Fibroblast of lung (primary cell): ENCODE measurements around the gene TPRKB. TPM values are rescaled to one million over a fixed set of nuclear protein-coding genes. Genes with fewer than 3 reads are reported as not detected.
"Not testable (repeated sequence)": the region's sequence is repeated elsewhere in the genome, so short reads cannot be mapped to it uniquely, and the experiment has no call there.

Experiments used
- DNase-seq, 2 donors: peaks; one replicate each; pipeline versions ENCODE4 v3.0.0 to v3.0.0-alpha.2; 2010; ENCODE audit warnings: low read depth in 2 of 2
- H2AFZ ChIP-seq: 2 replicates; pipeline ENCODE4 v1.5.1; 2012; ENCODE audit warnings: low read length, control low read depth, inconsistent platforms
- H3K27ac ChIP-seq: 2 replicates; pipeline ENCODE4 v1.5.1; 2011; ENCODE audit warnings: low read length, control low read depth; ENCODE audit not compliant: insufficient read depth
- H3K27me3 ChIP-seq: 2 replicates; pipeline ENCODE4 v1.5.1; 2011; ENCODE audit warnings: mild to moderate bottlenecking, low read length; ENCODE audit not compliant: control insufficient read depth, insufficient read depth
- H3K36me3 ChIP-seq: 2 replicates; pipeline ENCODE4 v1.5.1; 2011; ENCODE audit warnings: low read length; ENCODE audit not compliant: control insufficient read depth, insufficient read depth
- H3K4me1 ChIP-seq: 2 replicates; pipeline ENCODE4 v1.5.1; 2011; ENCODE audit warnings: low read length; ENCODE audit not compliant: control insufficient read depth, insufficient read depth; ENCODE audit errors: extremely low read depth
- H3K4me2 ChIP-seq: 2 replicates; pipeline ENCODE4 v1.5.1; 2011; ENCODE audit warnings: low read length, control low read depth; ENCODE audit not compliant: insufficient read depth; ENCODE audit errors: extremely low read depth
- H3K4me3 ChIP-seq, 4 experiments: fragments of 200-600 bp in 1 of 4; sonication (generic) in 1 of 4; replicated peaks in 1 of 4; 2 replicates each; pipeline ENCODE4 v1.5.1; 2011 to 2016; ENCODE audit warnings: low read length in 4 of 4, low read depth in 3 of 4, mild to moderate bottlenecking in 3 of 4, control low read depth in 2 of 4, inconsistent platforms in 1 of 4, mixed read lengths in 1 of 4; ENCODE audit not compliant: insufficient read depth in 1 of 4; ENCODE audit errors: control extremely low read depth in 1 of 4
- H3K79me2 ChIP-seq: 2 replicates; pipeline ENCODE4 v1.5.1; 2012; ENCODE audit warnings: mild to moderate bottlenecking, low read length, inconsistent platforms; ENCODE audit not compliant: control insufficient read depth, insufficient read depth
- H3K9ac ChIP-seq: 2 replicates; pipeline ENCODE4 v1.5.1; 2011; ENCODE audit warnings: mild to moderate bottlenecking, low read length, control low read depth; ENCODE audit not compliant: insufficient read depth
- H3K9me3 ChIP-seq: 2 replicates; pipeline ENCODE4 v1.5.1; 2012; ENCODE audit warnings: low read depth, low read length; ENCODE audit not compliant: control insufficient read depth, insufficient read depth
- H4K20me1 ChIP-seq: 2 replicates; pipeline ENCODE4 v1.5.1; 2011; ENCODE audit warnings: low read length; ENCODE audit not compliant: control insufficient read depth, insufficient read depth; ENCODE audit errors: extremely low read depth
- EZH2 ChIP-seq: IDR thresholded peaks from 2 replicates; pipeline ENCODE4 v1.5.1; 2012; ENCODE audit warnings: low read length, control low read depth, mild to moderate bottlenecking; ENCODE audit errors: missing control alignments
- polyA minus RNA-seq: library from RNA; depleted of rRNA, polyadenylated mRNA; stranded (reverse); fragments of >200 nt; gene quantifications from 2 replicates; pipeline ENCODE4 v1.2.3, GENCODE V29; 2011; ENCODE audit warnings: low replicate concordance
- polyA plus RNA-seq, 2 donors: library from polyadenylated mRNA; depleted of rRNA in 1 of 2; stranded (reverse) in 1 of 2; unstranded in 1 of 2; fragments of >200 nt; gene quantifications; 2 replicates each; pipeline ENCODE4 v1.2.1, GENCODE V29; 2011 to 2012; ENCODE audit warnings: missing spikeins in 1 of 2
- total RNA-seq: library from RNA; depleted of rRNA; stranded (reverse); fragments of >200 nt; gene quantifications from 2 replicates; pipeline ENCODE4 v1.2.1, GENCODE V29; 2014
- TF ChIP-seq, protein P1 (sequence below), 2 donors: IDR thresholded peaks in 1 of 2; conservative IDR thresholded peaks in 1 of 2; 1 replicate in 1 of 2; 2 replicates in 1 of 2; pipeline ENCODE4 v1.5.1; 2011 to 2012; ENCODE audit warnings: low read length in 2 of 2, control low read depth in 1 of 2, inconsistent platforms in 1 of 2, low read depth in 1 of 2, mild to moderate bottlenecking in 1 of 2

The TPRKB gene
- total RNA-seq: 16.5 and 19.5 TPM in 2 replicates
- polyA plus RNA-seq: 26.8 and 36.5 TPM in 2 replicates
- 25.8 and 35.2 TPM in 2 replicates for polyA plus RNA-seq (2012)
- polyA minus RNA-seq: 1.0 TPM in 1 of 2 replicates, not detected in the other

GRCh38 chr2:73736855-73737779 is at the start of gene TPRKB:
Gene TPRKB (minus strand): TSS chr2:73737345. CDS start chr2:73734569, 2,776 bp downstream.
- H3K4me2 ChIP-seq: peak within 1 kb of the TSS; percentile 79
- TF ChIP-seq, protein P1, sequence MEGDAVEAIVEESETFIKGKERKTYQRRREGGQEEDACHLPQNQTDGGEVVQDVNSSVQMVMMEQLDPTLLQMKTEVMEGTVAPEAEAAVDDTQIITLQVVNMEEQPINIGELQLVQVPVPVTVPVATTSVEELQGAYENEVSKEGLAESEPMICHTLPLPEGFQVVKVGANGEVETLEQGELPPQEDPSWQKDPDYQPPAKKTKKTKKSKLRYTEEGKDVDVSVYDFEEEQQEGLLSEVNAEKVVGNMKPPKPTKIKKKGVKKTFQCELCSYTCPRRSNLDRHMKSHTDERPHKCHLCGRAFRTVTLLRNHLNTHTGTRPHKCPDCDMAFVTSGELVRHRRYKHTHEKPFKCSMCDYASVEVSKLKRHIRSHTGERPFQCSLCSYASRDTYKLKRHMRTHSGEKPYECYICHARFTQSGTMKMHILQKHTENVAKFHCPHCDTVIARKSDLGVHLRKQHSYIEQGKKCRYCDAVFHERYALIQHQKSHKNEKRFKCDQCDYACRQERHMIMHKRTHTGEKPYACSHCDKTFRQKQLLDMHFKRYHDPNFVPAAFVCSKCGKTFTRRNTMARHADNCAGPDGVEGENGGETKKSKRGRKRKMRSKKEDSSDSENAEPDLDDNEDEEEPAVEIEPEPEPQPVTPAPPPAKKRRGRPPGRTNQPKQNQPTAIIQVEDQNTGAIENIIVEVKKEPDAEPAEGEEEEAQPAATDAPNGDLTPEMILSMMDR (conservative IDR thresholded peaks at IDR 0.05 in 1 of 2, IDR thresholded peaks at IDR 0.05 in 1 of 2; ENCODE audit: low read depth in 1 of 2, low read length in 2 of 2): no peak
- TF ChIP-seq EZH2: no peak
- H3K4me1 ChIP-seq: no peaks in the 10 kb centered on the region
- no peaks in the 10 kb centered on the region for H3K9me3 ChIP-seq
- peak within 1 kb of the TSS; percentile 61 for H3K9ac ChIP-seq
- H3K4me3 ChIP-seq: peak within 1 kb of the TSS; percentile 53 to 96 (median 86)
- DNase-seq: peak; percentile 98 to 99
- peaks cover under 1% of the 10 kb centered on the region for H3K36me3 ChIP-seq
- H3K27ac ChIP-seq: peak within 1 kb of the TSS; percentile 61
- peak within 1 kb of the TSS; percentile 87 for H2AFZ ChIP-seq
- no peaks in the 10 kb centered on the region for H3K27me3 ChIP-seq
- H4K20me1 ChIP-seq: no peaks in the 10 kb centered on the region
- H3K79me2 ChIP-seq: peaks cover 11% of the 10 kb centered on the region

DNA sequence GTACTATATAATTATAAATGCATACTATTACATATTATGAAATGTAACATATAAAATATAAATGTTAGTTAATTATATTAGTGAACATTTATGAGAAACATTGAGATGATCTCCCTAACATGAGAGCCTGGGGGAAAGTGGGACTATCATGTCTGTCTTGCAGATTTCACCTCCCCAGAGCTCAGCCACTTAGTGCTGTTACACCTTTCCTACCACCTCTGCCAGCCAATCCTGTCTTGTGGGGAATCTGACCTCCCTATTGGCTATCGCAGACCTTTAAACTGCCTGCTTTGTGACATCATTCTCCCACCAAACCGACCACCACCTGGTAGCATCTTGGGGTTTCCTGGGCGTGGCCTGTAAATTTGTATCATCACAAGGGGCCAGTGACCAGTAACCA is 46.7 kb upstream of the TPRKB start, which contains the start of gene C2orf78:
TSS of gene C2orf78 (plus strand) at position 301 of the 400 bp plus-strand sequence. CDS start 127 bp downstream, outside the sequence.
- H3K4me2 ChIP-seq, H3K4me1 ChIP-seq, H3K79me2 ChIP-seq, H3K9me3 ChIP-seq, DNase-seq, H3K4me3 ChIP-seq, H3K9ac ChIP-seq, H4K20me1 ChIP-seq, H3K27me3 ChIP-seq, H3K27ac ChIP-seq, H2AFZ ChIP-seq, H3K36me3 ChIP-seq: not testable (repeated sequence)

GRCh38 chr2:73783402-73783801 is 46.3 kb upstream of the TPRKB start:
- H3K9ac ChIP-seq, H3K27me3 ChIP-seq, H3K36me3 ChIP-seq, H3K9me3 ChIP-seq, H3K4me1 ChIP-seq, DNase-seq, H2AFZ ChIP-seq, H4K20me1 ChIP-seq, H3K4me2 ChIP-seq, H3K4me3 ChIP-seq, H3K27ac ChIP-seq: not testable (repeated sequence)
- H3K79me2 ChIP-seq: peaks cover 15% of the 10 kb centered on the region

DNA sequence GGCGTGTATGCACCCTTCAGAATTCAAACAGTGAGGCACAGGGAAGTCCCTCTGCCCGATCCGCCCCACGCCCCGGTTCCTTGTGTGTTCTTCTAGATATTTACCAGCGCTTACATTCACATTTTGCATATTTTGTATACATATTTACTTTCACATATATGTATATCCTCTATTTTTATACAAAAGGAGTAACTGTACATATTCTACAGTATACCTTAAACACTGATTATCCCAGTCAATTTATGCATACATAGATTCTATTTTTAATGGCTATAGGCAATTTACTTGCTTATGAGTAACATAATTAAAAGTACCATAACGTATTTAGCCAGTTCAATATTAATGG is 43.1 kb upstream of the TPRKB start:
- TF ChIP-seq, protein P1 (conservative IDR thresholded peaks at IDR 0.05 in 1 of 2, IDR thresholded peaks at IDR 0.05 in 1 of 2; ENCODE audit: low read depth in 1 of 2, low read length in 2 of 2): no peak
- no peak for TF ChIP-seq EZH2
- Histone ChIP-seq H3K4me1 (no peaks in the 10 kb centered on the region), H3K36me3 (no peaks in the 10 kb centered on the region), H3K4me3 (peak overlapping the region; percentile 68 to 100 (median 100)), H3K79me2 (peaks cover 21% of the 10 kb centered on the region), H3K27ac (no peak overlapping the region), H3K4me2 (peak overlapping the region; percentile 11), H3K9me3 (no peaks in the 10 kb centered on the region), H4K20me1 (no peaks in the 10 kb centered on the region), H3K27me3 (no peaks in the 10 kb centered on the region), H2AFZ (peak overlapping the region; percentile 55), H3K9ac (peak overlapping the region; percentile 93)
- no peak for DNase-seq
